Measurements from ENCODE around the gene ASIC5.
"Not testable (repeated sequence)": the region's sequence is repeated elsewhere in the genome, so short reads cannot be mapped to it uniquely, and the experiment has no call there.

Gene ASIC5, protein sequence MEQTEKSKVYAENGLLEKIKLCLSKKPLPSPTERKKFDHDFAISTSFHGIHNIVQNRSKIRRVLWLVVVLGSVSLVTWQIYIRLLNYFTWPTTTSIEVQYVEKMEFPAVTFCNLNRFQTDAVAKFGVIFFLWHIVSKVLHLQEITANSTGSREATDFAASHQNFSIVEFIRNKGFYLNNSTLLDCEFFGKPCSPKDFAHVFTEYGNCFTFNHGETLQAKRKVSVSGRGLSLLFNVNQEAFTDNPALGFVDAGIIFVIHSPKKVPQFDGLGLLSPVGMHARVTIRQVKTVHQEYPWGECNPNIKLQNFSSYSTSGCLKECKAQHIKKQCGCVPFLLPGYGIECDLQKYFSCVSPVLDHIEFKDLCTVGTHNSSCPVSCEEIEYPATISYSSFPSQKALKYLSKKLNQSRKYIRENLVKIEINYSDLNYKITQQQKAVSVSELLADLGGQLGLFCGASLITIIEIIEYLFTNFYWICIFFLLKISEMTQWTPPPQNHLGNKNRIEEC

DNA sequence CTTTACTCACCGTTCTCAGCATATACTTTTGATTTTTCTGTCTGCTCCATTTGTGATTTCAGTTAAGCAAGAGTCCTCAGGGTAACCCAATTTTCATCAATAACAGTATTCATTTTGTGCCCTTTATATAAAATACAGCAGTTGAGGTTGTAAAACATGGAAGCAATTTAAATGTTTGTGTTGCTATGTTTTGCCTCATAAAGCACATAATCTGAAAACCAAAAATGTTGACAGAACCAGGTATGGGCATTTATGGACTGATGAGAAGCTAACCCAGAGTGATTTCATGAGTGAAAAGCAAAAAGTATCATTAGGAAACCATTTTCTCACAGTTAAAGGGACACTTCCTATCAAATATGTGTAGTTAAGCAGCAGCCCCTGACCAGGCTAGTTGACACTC, at the start of gene ASIC5:
Gene ASIC5 (minus strand): TSS at position 101 of the 400 bp plus-strand sequence. CDS start 51 bp downstream, at position 50.
- DNase-seq = no peak

DNA sequence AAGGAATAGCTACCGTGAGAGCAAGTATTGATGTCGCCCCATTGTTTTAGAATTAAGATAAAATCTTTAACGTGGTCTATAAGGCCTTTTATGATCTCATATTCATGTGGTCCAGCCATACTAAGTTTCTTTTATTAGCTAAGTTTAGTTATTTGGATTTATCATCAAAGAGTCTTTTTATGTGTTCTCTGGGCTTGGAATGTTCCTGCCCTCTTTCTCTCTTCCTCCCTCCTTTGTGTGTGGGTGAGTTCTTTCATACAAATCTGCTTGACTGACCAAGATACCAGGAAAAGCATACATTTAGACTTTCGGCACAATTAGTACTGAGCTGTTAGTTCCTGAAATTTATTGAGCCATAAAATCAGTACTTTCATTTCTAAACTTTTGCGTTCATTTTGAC, 48.7 kb upstream of the ASIC5 start:
- DNase-seq = no peak

- no peak for DNase-seq
These were observed 45.8 kb upstream of the ASIC5 start for GRCh38 chr4:155911905-155912304.

GRCh38 chr4:155909615-155910226, 43.6 kb upstream of the ASIC5 start:
- DNase-seq = no peak

DNA sequence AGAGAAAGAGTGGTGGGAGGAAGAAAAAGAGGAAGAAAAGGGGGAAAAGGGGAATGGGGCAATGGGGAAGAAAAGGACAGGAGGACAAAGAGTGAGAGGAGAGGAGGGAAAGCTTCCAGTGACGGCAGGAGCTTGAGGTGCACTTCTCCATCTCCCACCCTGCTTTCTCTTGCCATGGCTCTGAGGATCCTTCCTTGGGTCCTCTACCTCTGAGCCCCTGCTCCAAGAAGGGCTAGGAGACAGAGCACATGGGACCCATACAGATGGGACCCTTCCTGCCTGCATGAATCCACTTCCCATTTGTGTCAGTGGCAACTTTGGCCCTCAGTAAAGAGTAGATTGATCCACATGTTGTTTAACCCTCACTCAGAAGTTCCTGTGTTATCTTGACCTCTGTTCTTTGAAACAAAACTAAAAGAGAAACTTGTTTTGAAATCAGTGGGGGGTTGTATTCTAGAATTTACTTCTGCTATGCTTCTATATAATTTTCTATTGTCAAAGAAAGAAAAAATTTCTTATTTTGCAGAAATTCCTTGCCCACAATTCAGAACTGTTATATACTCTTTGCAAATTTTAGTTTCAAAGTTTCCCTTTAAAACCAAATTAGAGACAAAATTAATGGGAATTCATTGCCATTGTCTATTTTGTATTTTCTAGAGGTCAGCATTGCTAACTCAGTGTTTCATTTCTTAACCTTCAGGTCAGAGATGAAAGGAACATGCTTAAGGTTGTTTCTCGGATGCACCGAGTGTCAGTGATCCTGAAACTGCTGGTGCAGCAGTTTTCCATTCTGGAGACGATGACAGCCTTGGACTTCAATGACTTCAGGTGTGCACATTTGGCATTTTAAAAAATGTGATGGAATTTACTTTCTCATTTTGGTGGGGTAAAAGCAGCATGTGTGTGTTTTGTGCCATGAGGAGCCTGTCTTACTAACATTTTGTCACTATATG, 42.4 kb upstream of the ASIC5 start:
- no peak for DNase-seq

DNA sequence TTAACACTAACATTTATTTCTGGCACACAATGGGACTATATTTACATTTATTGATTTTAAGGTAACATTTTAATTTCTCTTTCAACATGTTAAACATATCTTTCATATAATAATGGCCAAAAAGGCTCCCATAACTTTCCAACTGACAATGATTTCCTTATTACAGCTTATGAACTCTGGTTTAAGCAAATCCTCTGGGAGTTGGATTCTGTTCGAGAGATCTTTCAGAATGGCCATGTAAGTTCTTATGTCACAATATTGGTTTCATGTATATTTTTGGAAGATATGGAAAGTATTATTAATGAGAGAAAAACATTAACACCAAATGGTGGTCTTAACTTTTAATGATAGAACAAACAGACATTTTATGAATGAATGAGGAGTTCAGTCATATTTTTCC, 41.5 kb upstream of the ASIC5 start:
- DNase-seq = no peak

GRCh38 chr4:155906554-155907247, 40.6 kb upstream of the ASIC5 start:
- peak; percentile 59 for DNase-seq

- no peak for DNase-seq
These were observed 38.3 kb upstream of the ASIC5 start for GRCh38 chr4:155904331-155904730.

DNA sequence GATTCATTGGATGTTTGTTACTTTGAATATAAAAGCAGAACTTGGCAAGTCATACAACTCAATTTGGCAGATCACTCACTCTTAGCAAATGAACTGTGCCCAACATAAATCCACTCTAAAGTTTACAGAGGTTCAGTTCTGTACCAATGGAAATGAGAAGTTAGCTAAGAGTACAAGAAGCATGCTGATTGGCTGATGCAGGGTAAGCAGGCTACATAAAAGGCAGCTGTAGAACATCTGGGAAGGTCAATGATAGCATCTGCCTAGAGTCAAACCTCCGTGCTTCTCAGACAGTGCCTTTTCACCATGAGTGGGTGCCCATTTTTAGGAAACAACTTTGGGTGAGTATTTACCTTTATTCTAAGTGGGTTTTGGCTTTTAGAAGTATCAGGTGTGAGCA, 37.4 kb upstream of the ASIC5 start, which contains the start of gene TDO2:
Gene TDO2 (plus strand): TSS at position 244 of the 400 bp plus-strand sequence. CDS start 63 bp downstream, at position 307.
- DNase-seq = no peak

DNA sequence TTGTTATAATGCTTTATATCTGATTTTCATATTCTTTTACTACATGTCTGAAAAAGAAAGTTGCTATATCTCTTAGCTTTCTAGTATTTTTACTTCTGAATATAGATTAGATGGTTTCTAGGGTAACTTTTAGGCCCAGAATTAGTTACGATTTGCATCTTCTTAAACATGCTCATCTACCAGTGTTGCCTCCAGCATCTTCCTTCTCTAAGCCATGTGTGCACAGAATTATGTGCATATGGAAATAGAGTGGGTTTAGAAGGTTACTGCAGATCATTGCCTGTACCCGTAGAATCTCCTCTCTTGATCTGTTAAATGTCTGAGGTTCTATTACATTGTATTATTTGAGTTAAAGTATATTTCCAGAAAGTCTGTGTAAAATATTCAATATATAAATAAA, 34.9 kb upstream of the ASIC5 start:
- no peak for DNase-seq

- no peak for DNase-seq
These were observed 34.3 kb upstream of the ASIC5 start for GRCh38 chr4:155900381-155900780.

- no peak for DNase-seq
These were observed 33.8 kb upstream of the ASIC5 start for GRCh38 chr4:155899891-155900290.

DNA sequence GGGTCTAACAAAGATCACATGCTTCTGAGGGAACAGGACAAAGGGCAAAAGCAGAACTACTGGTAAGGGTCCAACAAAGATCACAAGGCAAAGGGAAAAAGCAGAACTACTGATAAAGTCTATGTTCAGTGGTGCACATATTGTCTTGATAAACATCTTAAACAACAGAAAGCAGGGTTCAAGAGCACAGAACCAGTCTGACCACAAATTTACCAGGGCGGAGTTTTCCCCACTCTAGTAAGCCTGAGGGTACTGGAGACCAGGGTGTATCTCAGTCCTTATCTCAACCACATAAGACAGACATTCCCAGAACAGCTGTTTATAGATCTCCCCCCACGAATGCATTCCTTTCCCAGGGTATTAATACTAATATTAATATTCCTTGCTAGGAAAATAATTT, 32.3 kb upstream of the ASIC5 start:
- DNase-seq = not testable (repeated sequence)

DNA sequence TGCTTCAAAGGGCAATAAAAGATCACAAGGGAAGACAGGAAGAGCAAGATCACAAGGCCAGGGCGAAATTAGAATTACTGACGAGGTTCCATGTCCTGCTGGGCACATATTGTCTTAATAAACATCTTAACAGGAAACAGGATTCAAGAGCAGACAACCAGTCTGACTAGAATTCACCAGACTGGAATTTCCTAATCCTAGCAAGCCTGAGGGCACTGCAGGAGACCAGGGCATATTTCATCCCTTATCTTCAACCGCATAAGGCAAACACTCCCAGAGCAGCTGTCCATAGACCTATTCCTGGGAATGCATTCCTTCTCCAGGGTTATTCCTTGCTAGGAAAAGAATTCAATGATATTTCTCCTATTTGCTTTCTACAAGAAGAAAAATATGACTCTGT, 25.0 kb upstream of the ASIC5 start:
- no peak for DNase-seq

GRCh38 chr4:155889946-155890345, 23.9 kb upstream of the ASIC5 start:
- no peak for DNase-seq

GRCh38 chr4:155889031-155889793, 23.1 kb upstream of the ASIC5 start:
- no peak for DNase-seq

DNA sequence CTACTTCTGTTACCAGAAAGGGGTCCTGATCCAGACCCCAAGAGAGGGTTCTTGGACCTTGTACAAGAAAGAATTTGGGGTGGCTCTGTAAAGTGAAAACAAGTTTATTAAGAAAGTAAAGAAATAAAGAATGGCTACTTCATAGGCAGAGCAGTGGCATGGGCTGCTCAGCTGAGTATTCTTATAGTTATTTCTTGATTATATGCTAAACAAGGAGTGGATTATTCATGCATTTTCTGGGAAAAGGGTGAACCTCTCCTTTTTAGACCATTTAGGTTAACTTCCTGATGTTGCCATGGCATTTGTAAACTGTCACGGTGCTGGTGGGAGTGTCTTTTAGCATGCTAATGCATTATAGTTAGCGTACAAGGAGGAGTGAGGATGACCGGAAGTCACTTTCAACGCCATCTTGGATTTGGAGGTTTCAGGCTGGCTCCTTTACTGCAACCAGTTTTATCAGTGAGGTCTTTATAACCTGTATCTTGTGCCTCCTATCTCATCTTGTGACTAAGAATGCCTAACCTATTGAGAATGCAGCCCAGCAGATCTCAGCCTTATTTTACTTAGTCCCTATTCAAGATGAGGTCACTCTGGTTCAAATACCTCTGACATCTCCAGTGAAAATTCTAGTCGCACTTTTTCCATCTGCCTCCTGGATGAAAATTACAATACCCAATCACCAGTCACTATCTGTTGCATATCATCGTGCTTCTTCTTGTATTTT, 21.9 kb upstream of the ASIC5 start:
- no peak for DNase-seq

DNA sequence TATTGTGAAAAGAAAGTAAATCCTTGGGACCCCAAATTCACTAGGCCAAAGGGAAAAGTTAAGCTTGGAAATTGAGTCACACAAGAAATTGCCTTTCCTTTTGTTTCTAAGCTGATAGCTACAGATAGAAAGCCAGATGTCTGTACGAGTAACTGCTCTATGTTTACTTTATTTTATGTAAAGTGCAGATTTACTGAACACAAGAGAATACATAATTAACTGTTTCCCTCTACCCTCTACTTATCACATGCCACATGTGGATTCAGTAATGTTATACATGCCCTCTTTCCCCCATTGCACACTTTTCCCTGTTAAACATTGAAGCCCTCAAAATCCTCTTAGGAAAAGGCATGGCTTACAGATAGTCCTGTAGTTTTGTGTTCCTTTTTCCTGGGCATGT, 21.0 kb upstream of the ASIC5 start:
- DNase-seq = no peak

DNA sequence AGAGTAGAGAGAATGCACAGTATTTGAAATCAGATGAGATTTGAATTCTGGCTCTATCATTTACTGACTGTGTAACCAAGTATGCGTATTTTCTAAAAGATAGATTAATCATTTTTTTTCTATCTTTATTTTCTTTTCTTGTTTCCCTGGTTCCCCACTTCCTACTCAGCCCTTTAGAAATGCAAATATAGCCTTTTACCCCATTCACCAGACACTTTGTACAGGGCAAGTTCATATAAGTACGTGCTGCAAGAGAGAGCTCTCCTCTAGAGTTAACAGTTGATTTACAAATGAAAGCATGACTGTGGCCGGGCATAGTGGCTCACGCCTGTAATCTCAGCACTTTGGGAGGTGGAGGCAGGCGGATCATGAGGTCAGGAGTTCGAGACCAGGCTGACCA, 19.6 kb upstream of the ASIC5 start:
- DNase-seq = no peak

DNA sequence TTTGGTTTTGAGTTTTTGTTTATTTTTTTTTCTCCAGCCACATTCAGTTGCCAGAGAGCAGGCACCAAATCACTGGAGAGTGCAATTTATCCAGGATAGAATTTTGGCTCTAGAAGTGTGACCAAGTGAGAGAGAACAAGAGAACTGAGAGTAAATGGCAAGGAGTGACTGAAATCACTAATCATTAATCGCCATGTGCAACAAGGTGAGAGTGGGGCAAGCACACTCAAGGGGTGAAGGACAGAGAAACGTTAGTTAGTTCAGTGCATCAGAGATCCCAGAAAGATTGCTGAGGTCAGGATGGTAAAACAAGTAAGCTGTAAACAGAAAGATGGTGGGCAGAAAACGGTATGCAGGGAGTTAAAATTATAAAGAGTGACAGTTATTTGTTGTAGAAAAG, 17.8 kb upstream of the ASIC5 start:
- DNase-seq = no peak

DNA sequence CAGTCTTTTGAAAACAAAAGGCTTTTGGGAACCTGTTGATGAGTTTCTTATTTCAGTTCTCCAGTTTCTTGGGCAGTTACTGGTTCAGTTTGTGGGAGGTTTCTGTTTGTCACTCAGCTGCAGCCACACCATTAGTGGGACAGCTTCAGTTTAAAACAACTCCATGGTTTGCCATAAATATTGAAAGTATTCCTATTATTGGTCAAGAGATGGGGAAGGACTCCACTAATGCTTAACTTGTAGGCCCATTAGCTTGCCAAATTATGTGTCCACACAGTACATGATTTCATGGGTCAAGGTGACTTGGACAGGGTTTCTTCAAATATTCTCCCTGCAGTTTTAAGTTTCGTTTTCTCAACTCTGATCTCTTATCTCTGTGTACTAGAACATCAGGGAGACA, 15.5 kb upstream of the ASIC5 start:
- DNase-seq = no peak
